K562 (cell line): ENCODE data around the gene IMMP2L. TPM values are rescaled to one million over a fixed set of nuclear protein-coding genes. Genes with fewer than 3 reads are reported as not detected.

Source experiments
- ATAC-seq: fragments of 200-7000 bp; cut with Tn5 transposase; 3 replicates; pipeline ENCODE4 v1.9.1; 2020; ENCODE audit warnings: moderate library complexity
- BruUV-seq: library from RNA; stranded (reverse); fragments of 400-500 nt; replicated peaks from 2 replicates; lab custom pipeline; 2021; lab: Mats Ljungman, UMichigan
- CTCF ChIA-PET: fragments of 300-600 bp; formaldehyde crosslinking; extraction: SDS; loops from one replicate; lab custom pipeline; 2021; ENCODE audit warnings: low intra/inter-chr PET ratio; lab: Yijun Ruan, JAX
- POLR2A ChIA-PET: fragments of 300-600, 350-650 bp; sonication (Branson Sonifier 250); formaldehyde crosslinking; extraction: SDS; loops from one replicate; lab custom pipeline; 2021; ENCODE audit warnings: antibody characterized with exemption, inconsistent platforms; lab: Yijun Ruan, JAX
- DNase-seq, 4 experiments: peaks; one replicate each; pipeline versions ENCODE4 v3.0.0 to v3.0.0-alpha.2; 2011 to 2018; ENCODE audit warnings: low spot score in 3 of 4, mixed read lengths in 3 of 4; ENCODE audit errors: extremely low read depth in 1 of 4
- FAIRE-seq: peaks from 2 replicates; lab custom pipeline; 2011; peaks lifted over from hg19 to GRCh38; lab: Jason Lieb, UNC
- H2AFZ ChIP-seq: 2 replicates; pipeline ENCODE4 v1.6.0; 2011; ENCODE audit warnings: low read depth, low read length, control low read depth, inconsistent platforms
- H3K27ac ChIP-seq: fragments of 200-600 bp; 3 replicates; pipeline ENCODE4 v1.8.0; 2011; ENCODE audit warnings: low read depth, mild to moderate bottlenecking, control low read depth, inconsistent platforms, low read length, moderate library complexity, mixed read lengths; ENCODE audit errors: extremely low read depth
- H3K27me3 ChIP-seq, 2 experiments: fragments of 300-600 bp in 1 of 2; 2 replicates in 1 of 2; 3 replicates in 1 of 2; pipeline versions ENCODE4 v1.6.0 to v1.8.0; 2011; ENCODE audit warnings: inconsistent platforms in 2 of 2, low read length in 2 of 2, mild to moderate bottlenecking in 1 of 2, mixed read lengths in 1 of 2, moderate library complexity in 1 of 2; ENCODE audit not compliant: control insufficient read depth in 2 of 2, insufficient read depth in 2 of 2
- H3K36me3 ChIP-seq: fragments of 300-600 bp; 3 replicates; pipeline ENCODE4 v1.8.0; 2011; ENCODE audit warnings: mild to moderate bottlenecking, low read length, inconsistent platforms; ENCODE audit not compliant: control insufficient read depth, insufficient read depth
- H3K4me1 ChIP-seq, 2 experiments: fragments of 200-600 bp in 1 of 2; replicated peaks in 1 of 2; 2 replicates in 1 of 2; 3 replicates in 1 of 2; pipeline versions ENCODE4 v1.5.1 to v1.8.0; 2011; ENCODE audit warnings: inconsistent platforms in 2 of 2, low read length in 2 of 2, mild to moderate bottlenecking in 1 of 2, mixed read lengths in 1 of 2, moderate library complexity in 1 of 2; ENCODE audit not compliant: control insufficient read depth in 2 of 2, insufficient read depth in 2 of 2
- H3K4me2 ChIP-seq: 2 replicates; pipeline ENCODE4 v1.6.1; 2011; ENCODE audit warnings: low read length, control low read depth, inconsistent platforms, mixed read lengths; ENCODE audit not compliant: insufficient read depth
- H3K4me3 ChIP-seq: fragments of 200-600 bp; sonication (generic), shearing (Covaris generic); 2 replicates; pipeline ENCODE4 v1.5.1; 2016; ENCODE audit warnings: control low read depth, inconsistent platforms
- H3K79me2 ChIP-seq: fragments of 200-600 bp; 3 replicates; pipeline ENCODE4 v1.8.0; 2011; ENCODE audit warnings: low read length, inconsistent platforms; ENCODE audit not compliant: control insufficient read depth, insufficient read depth
- H3K9ac ChIP-seq, 2 experiments: 2 replicates each; pipeline versions ENCODE4 v1.6.0 to v1.6.1; 2011; ENCODE audit warnings: low read depth in 2 of 2, low read length in 2 of 2, control low read depth in 1 of 2, inconsistent platforms in 1 of 2, mild to moderate bottlenecking in 1 of 2, mixed read lengths in 1 of 2; ENCODE audit not compliant: insufficient read depth in 1 of 2
- H3K9me1 ChIP-seq: one replicate; pipeline ENCODE4 v1.6.0; 2011; ENCODE audit warnings: inconsistent platforms, mild to moderate bottlenecking, low read length, moderate library complexity; ENCODE audit not compliant: control insufficient read depth, insufficient read depth
- H3K9me3 ChIP-seq: replicated peaks from 2 replicates; pipeline ENCODE4 v1.5.1; 2011; ENCODE audit warnings: low read depth, low read length, inconsistent platforms; ENCODE audit not compliant: control insufficient read depth, insufficient read depth
- H4K20me1 ChIP-seq: replicated peaks from 2 replicates; pipeline ENCODE4 v1.6.1; 2011; ENCODE audit warnings: low read length, inconsistent platforms, mixed read lengths; ENCODE audit not compliant: control insufficient read depth, insufficient read depth
- BMI1 ChIP-seq: fragments of 150-350 bp; IDR thresholded peaks from 2 replicates; pipeline ENCODE4 v1.6.1; 2014; ENCODE audit warnings: low read length
- LCOR ChIP-seq: sonication (generic); formaldehyde crosslinking; IDR thresholded peaks from 2 replicates; pipeline ENCODE4 v1.8.0; 2022; ENCODE audit warnings: mild to moderate bottlenecking, missing genetic modification reagents
- NCOR1 ChIP-seq: fragments of 450-650 bp; IDR thresholded peaks from 2 replicates; pipeline ENCODE4 v1.6.1; 2016; ENCODE audit warnings: mild to moderate bottlenecking, moderate library complexity
- NFATC3 ChIP-seq: fragments of 450-650 bp; IDR thresholded peaks from 2 replicates; pipeline ENCODE4 v1.6.1; 2017; ENCODE audit warnings: mild to moderate bottlenecking
- NR4A1 ChIP-seq, 2 experiments: fragments of 250-450 bp in 1 of 2; fragments of 450-650 bp in 1 of 2; sonication (Bioruptor Pico) in 1 of 2; IDR thresholded peaks; 2 replicates each; pipeline versions ENCODE4 v1.4.0 to v1.6.1; 2016 to 2020; ENCODE audit warnings: mild to moderate bottlenecking in 2 of 2, missing compliant biosample characterization in 1 of 2, missing genetic modification characterization in 1 of 2, moderate library complexity in 1 of 2
- RAD51 ChIP-seq: fragments of 450-650 bp; IDR thresholded peaks from 2 replicates; pipeline ENCODE4 v1.7.1; 2016; ENCODE audit warnings: low read depth, mild to moderate bottlenecking, borderline replicate concordance
- RBM34 ChIP-seq: fragments of 200-400 bp; formaldehyde crosslinking; IDR thresholded peaks from 2 replicates; pipeline ENCODE4 v1.6.1; 2018; ENCODE audit warnings: low read length, borderline replicate concordance; ENCODE audit not compliant: insufficient read depth
- SETDB1 ChIP-seq: IDR thresholded peaks from one replicate; pipeline ENCODE4 v1.6.1; 2012; ENCODE audit warnings: low read length, control low read depth, inconsistent platforms
- SNAPC5 ChIP-seq: fragments of 250-450 bp; sonication (Bioruptor Pico); IDR thresholded peaks from 2 replicates; pipeline ENCODE4 v1.8.0; 2021; ENCODE audit warnings: moderate library complexity, mild to moderate bottlenecking, inconsistent platforms
- TRIM25 ChIP-seq: fragments of 450-650 bp; IDR thresholded peaks from 2 replicates; pipeline ENCODE4 v1.7.0; 2016; ENCODE audit warnings: borderline replicate concordance
- ZNF407 ChIP-seq: fragments of 450-650 bp; IDR thresholded peaks from 2 replicates; pipeline ENCODE4 v1.6.1; 2016; ENCODE audit warnings: low read depth
- ZNF707 ChIP-seq: fragments of 250-450 bp; sonication (Bioruptor Pico); conservative IDR thresholded peaks from 2 replicates; pipeline ENCODE4 v1.8.0; 2022; ENCODE audit warnings: inconsistent platforms, mild to moderate bottlenecking, moderate library complexity
- WGBS: fragments of 100-300 bp; shearing (Covaris generic); methylation state at CpG from one replicate; pipeline ENCODE4 v1.1.6; 2016; ENCODE audit warnings: low coverage, mixed read lengths; ENCODE audit not compliant: insufficient coverage; ENCODE audit errors: missing lambda C conversion rate; 5-methylcytosine and 5-hydroxymethylcytosine counted together
- in situ Hi-C: fragments of 300-500 bp; cut with MboI; formaldehyde crosslinking; loops from 4 replicates; pipeline ENCODE4 v1.15.0; 2018; ENCODE audit warnings: inconsistent platforms, mixed read lengths
- intact Hi-C: fragments of 100-400 bp; cut with micrococcal nuclease; formaldehyde crosslinking; loops from 2 replicates; pipeline ENCODE4 v1.14.2; 2022
- polyA plus RNA-seq, 8 experiments: library from polyadenylated mRNA; depleted of rRNA in 4 of 8; stranded (reverse) in 5 of 8; unstranded in 3 of 8; fragments of >200 nt; fragmentation: Nextera tagmentation in 2 of 8; fragmentation: Illumina TruSeq in 1 of 8; extraction: Ambion mirVana in 2 of 8; extraction: Trizol in 1 of 8; gene quantifications; 2 replicates each; pipeline versions ENCODE4 v1.2.1 to v1.2.3, GENCODE V29; 2011 to 2014; ENCODE audit warnings: inconsistent platforms in 1 of 8, missing spikeins in 1 of 8
- total RNA-seq, 7 experiments: library from RNA; depleted of rRNA in 6 of 7; stranded (reverse); fragments of >200 nt in 6 of 7; fragmentation: Illumina TruSeq in 2 of 7; extraction: Trizol in 2 of 7; gene quantifications; 2 replicates each; pipeline versions ENCODE4 v1.2.1 to v1.2.3, GENCODE V29; 2011 to 2021; ENCODE audit warnings: low replicate concordance in 1 of 7

IMMP2L gene
- total and polyA plus RNA-seq, 9 of the 15 experiments (the other 6 are each of a cell fraction or from before 2014, with no cell fraction given), result 29.7 to 116 (median 53.0) TPM

- H3K79me2 ChIP-seq, result no peaks in the 10 kb centered on the region
- no peak overlapping the region for H3K4me3 ChIP-seq
- H3K9ac ChIP-seq, result no peak overlapping the region
- in situ Hi-C loops (no loop called here), intact Hi-C loops (no loop called here)
- WGBS, result 15% methylated on average over 4 of the region's 4 CpGs
- ATAC-seq (no peak), FAIRE-seq (no peak), DNase-seq (no peak)
- no peaks in the 10 kb centered on the region for H4K20me1 ChIP-seq
- H3K4me1 ChIP-seq, result no peaks in the 10 kb centered on the region
- no TSS peak for BruUV-seq
- H3K27ac ChIP-seq, result no peak overlapping the region
- H2AFZ ChIP-seq, result no peak overlapping the region
- H3K36me3 ChIP-seq, result no peaks in the 10 kb centered on the region
- POLR2A ChIA-PET, result interaction anchor here (0.7 kb wide), 1 partner anchor 108 kb away, joined by 3 read pairs; no protein-coding TSS in a partner anchor
- CTCF ChIA-PET, result no interaction called here
- no peaks in the 10 kb centered on the region for H3K9me1 ChIP-seq
- H3K4me2 ChIP-seq, result no peak overlapping the region
- no peaks in the 10 kb centered on the region for H3K27me3 ChIP-seq
- H3K9me3 ChIP-seq, result no peaks in the 10 kb centered on the region
- TF ChIP-seq LCOR, result no peak
- no peak for TF ChIP-seq BMI1
- no peak for TF ChIP-seq SNAPC5 (CRISPR knock-in tag)
- no peak for TF ChIP-seq NCOR1
- TF ChIP-seq RAD51, result no peak
- TF ChIP-seq TRIM25, result no peak
- no peak for TF ChIP-seq NR4A1 (CRISPR knock-in tag; IDR thresholded peaks at IDR 0.05)
- no peak for TF ChIP-seq NR4A1 (tag; IDR thresholded peaks at IDR 0.05)
- no peak for TF ChIP-seq ZNF407
- no peak for TF ChIP-seq RBM34
- no peak for TF ChIP-seq ZNF707 (CRISPR knock-in tag)
- no peak for TF ChIP-seq NFATC3
- TF ChIP-seq SETDB1, result no peak
These were observed 709.9 kb downstream of the IMMP2L start for GRCh38 chr7:110852156-110852940.
